Measurements from ENCODE around the gene HCFC1R1. TPM values are rescaled to one million over a fixed set of nuclear protein-coding genes. Genes with fewer than 3 reads are reported as not detected.

Gene HCFC1R1
- total and polyA plus RNA-seq, 2 experiments from 2014 or later = 30.2 to 192 TPM

DNA sequence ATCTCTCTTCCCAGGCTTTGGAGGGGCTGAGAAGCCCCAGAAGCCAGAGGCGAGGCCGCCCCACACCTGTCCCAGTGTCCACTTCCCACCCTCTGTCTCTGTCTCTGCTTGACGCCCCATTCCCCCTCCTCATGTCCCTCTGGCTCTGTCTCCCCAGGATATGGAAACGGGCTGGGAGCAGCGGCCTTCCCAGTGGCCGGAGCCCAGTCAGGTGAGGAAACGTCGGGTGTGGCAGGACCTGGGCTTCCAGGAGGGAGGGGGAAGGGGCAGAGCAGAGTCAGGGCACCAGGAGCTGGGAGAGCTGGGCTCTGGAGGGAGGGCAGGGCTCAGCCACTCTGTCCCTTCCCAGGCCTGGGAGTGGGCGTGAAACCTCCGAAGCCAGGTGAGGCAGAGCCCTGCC lies 32.9 kb downstream of the HCFC1R1 start (continued):
- TF ChIP-seq, protein P1, sequence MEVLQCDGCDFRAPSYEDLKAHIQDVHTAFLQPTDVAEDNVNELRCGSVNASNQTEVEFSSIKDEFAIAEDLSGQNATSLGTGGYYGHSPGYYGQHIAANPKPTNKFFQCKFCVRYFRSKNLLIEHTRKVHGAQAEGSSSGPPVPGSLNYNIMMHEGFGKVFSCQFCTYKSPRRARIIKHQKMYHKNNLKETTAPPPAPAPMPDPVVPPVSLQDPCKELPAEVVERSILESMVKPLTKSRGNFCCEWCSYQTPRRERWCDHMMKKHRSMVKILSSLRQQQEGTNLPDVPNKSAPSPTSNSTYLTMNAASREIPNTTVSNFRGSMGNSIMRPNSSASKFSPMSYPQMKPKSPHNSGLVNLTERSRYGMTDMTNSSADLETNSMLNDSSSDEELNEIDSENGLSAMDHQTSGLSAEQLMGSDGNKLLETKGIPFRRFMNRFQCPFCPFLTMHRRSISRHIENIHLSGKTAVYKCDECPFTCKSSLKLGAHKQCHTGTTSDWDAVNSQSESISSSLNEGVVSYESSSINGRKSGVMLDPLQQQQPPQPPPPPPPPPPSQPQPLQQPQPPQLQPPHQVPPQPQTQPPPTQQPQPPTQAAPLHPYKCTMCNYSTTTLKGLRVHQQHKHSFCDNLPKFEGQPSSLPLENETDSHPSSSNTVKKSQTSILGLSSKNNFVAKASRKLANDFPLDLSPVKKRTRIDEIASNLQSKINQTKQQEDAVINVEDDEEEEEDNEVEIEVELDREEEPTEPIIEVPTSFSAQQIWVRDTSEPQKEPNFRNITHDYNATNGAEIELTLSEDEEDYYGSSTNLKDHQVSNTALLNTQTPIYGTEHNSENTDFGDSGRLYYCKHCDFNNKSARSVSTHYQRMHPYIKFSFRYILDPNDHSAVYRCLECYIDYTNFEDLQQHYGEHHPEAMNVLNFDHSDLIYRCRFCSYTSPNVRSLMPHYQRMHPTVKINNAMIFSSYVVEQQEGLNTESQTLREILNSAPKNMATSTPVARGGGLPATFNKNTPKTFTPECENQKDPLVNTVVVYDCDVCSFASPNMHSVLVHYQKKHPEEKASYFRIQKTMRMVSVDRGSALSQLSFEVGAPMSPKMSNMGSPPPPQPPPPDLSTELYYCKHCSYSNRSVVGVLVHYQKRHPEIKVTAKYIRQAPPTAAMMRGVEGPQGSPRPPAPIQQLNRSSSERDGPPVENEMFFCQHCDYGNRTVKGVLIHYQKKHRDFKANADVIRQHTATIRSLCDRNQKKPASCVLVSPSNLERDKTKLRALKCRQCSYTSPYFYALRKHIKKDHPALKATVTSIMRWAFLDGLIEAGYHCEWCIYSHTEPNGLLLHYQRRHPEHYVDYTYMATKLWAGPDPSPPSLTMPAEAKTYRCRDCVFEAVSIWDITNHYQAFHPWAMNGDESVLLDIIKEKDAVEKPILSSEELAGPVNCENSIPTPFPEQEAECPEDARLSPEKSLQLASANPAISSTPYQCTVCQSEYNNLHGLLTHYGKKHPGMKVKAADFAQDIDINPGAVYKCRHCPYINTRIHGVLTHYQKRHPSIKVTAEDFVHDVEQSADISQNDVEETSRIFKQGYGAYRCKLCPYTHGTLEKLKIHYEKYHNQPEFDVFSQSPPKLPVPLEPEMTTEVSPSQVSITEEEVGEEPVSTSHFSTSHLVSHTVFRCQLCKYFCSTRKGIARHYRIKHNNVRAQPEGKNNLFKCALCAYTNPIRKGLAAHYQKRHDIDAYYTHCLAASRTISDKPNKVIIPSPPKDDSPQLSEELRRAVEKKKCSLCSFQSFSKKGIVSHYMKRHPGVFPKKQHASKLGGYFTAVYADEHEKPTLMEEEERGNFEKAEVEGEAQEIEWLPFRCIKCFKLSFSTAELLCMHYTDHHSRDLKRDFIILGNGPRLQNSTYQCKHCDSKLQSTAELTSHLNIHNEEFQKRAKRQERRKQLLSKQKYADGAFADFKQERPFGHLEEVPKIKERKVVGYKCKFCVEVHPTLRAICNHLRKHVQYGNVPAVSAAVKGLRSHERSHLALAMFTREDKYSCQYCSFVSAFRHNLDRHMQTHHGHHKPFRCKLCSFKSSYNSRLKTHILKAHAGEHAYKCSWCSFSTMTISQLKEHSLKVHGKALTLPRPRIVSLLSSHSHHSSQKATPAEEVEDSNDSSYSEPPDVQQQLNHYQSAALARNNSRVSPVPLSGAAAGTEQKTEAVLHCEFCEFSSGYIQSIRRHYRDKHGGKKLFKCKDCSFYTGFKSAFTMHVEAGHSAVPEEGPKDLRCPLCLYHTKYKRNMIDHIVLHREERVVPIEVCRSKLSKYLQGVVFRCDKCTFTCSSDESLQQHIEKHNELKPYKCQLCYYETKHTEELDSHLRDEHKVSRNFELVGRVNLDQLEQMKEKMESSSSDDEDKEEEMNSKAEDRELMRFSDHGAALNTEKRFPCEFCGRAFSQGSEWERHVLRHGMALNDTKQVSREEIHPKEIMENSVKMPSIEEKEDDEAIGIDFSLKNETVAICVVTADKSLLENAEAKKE (CRISPR knock-in tag; IDR thresholded peaks at IDR 0.05) = no peak
- TF ChIP-seq, protein P2, sequence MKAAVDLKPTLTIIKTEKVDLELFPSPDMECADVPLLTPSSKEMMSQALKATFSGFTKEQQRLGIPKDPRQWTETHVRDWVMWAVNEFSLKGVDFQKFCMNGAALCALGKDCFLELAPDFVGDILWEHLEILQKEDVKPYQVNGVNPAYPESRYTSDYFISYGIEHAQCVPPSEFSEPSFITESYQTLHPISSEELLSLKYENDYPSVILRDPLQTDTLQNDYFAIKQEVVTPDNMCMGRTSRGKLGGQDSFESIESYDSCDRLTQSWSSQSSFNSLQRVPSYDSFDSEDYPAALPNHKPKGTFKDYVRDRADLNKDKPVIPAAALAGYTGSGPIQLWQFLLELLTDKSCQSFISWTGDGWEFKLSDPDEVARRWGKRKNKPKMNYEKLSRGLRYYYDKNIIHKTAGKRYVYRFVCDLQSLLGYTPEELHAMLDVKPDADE (IDR thresholded peaks at IDR 0.05) = no peak
- no peak for TF ChIP-seq EZH2phosphoT487 (IDR thresholded peaks at IDR 0.05; ENCODE audit: unreplicated experiment)
- TF ChIP-seq EZH2 (IDR thresholded peaks at IDR 0.05; ENCODE audit: low read depth, unreplicated experiment) = no peak
- no peak for TF ChIP-seq NANOG (IDR thresholded peaks at IDR 0.05; ENCODE audit: borderline replicate concordance)
- TF ChIP-seq, protein P3, sequence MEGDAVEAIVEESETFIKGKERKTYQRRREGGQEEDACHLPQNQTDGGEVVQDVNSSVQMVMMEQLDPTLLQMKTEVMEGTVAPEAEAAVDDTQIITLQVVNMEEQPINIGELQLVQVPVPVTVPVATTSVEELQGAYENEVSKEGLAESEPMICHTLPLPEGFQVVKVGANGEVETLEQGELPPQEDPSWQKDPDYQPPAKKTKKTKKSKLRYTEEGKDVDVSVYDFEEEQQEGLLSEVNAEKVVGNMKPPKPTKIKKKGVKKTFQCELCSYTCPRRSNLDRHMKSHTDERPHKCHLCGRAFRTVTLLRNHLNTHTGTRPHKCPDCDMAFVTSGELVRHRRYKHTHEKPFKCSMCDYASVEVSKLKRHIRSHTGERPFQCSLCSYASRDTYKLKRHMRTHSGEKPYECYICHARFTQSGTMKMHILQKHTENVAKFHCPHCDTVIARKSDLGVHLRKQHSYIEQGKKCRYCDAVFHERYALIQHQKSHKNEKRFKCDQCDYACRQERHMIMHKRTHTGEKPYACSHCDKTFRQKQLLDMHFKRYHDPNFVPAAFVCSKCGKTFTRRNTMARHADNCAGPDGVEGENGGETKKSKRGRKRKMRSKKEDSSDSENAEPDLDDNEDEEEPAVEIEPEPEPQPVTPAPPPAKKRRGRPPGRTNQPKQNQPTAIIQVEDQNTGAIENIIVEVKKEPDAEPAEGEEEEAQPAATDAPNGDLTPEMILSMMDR (conservative IDR thresholded peaks at IDR 0.05; ENCODE audit: low read depth in 2 of 2) = no peak
- no peak for TF ChIP-seq ZNF114 (CRISPR knock-in tag; IDR thresholded peaks at IDR 0.05)
- no peak for TF ChIP-seq ZNF331 (CRISPR knock-in tag; IDR thresholded peaks at IDR 0.05; ENCODE audit: low read depth)
- no peak for TF ChIP-seq JUNB (IDR thresholded peaks at IDR 0.05; ENCODE audit: unreplicated experiment)

All from GM23338 (cell line).